ENCODE measurements around the gene TMEM190. TPM values are rescaled to one million over a fixed set of nuclear protein-coding genes. Genes with fewer than 3 reads are reported as not detected.
"Not testable (repeated sequence)": the region's sequence is repeated elsewhere in the genome, so short reads cannot be mapped to it uniquely, and the experiment has no call there.

The TMEM190 gene
- total RNA-seq, 1 experiment from 2014 or later = not detected

- H3F3A ChIP-seq (ENCODE audit: insufficient read depth, low read depth) = peaks cover 36% of the 10 kb centered on the region
- TF ChIP-seq CTCF (conservative IDR thresholded peaks at IDR 0.05) (no peak), EZH2 (IDR thresholded peaks at IDR 0.05; ENCODE audit: low read depth) (no peak)
- no peaks in the 10 kb centered on the region for H3K9me2 ChIP-seq (ENCODE audit: insufficient read depth)
- peak overlapping the region; percentile 85 for H2AFZ ChIP-seq
- peaks cover 21% of the 10 kb centered on the region for H3K36me3 ChIP-seq (ENCODE audit: low read depth)
- H3K4me3 ChIP-seq = peak overlapping the region; percentile 63
- intact Hi-C loops (cut with micrococcal nuclease; ENCODE audit: unreplicated experiment) = loop anchor here (5.0 kb wide), 1 partner anchor 241 kb away; the partner anchor contains the start of gene DNAAF3
- peak overlapping the region; percentile 84 for H3K4me2 ChIP-seq
- H3K9me3 ChIP-seq (ENCODE audit: insufficient read depth, low read depth) = no peaks in the 10 kb centered on the region
- peaks cover 21% of the 10 kb centered on the region for H3K4me1 ChIP-seq (replicated peaks; ENCODE audit: insufficient read depth)
- peaks cover 34% of the 10 kb centered on the region for H4K20me1 ChIP-seq (ENCODE audit: insufficient read depth)
- POLR2A ChIA-PET (ENCODE audit: unreplicated experiment) = interaction anchor here (0.7 kb wide), 1 partner anchor 107 kb away, joined by 3 read pairs; no protein-coding TSS in a partner anchor
- TSS peak; percentile 91 for BruUV-seq (replicated peaks)
- no peaks in the 10 kb centered on the region for H3K27me3 ChIP-seq (ENCODE audit: insufficient read depth, low read depth)
- peak overlapping the region; percentile 28; the same call in 1 of the 2 replicates for H3K27ac ChIP-seq
- no peak for DNase-seq
- CTCF ChIA-PET = no interaction called here
- H3K79me2 ChIP-seq (ENCODE audit: low read depth) = peaks cover 40% of the 10 kb centered on the region
Measured at GRCh38 chr19:55408533-55408872, 31.9 kb downstream of the TMEM190 start.

GRCh38 chr19:55409179-55409578 is 32.6 kb downstream of the TMEM190 start:
- intact Hi-C loops (cut with micrococcal nuclease; ENCODE audit: unreplicated experiment) = loop anchor here (5.0 kb wide), 1 partner anchor 242 kb away; the partner anchor contains the start of gene DNAAF3
- Histone ChIP-seq H3K79me2 (ENCODE audit: low read depth) (peaks cover 33% of the 10 kb centered on the region), H3K4me1 (replicated peaks; ENCODE audit: insufficient read depth) (peaks cover 21% of the 10 kb centered on the region), H3F3A (ENCODE audit: insufficient read depth, low read depth) (peaks cover 29% of the 10 kb centered on the region), H3K36me3 (ENCODE audit: low read depth) (peaks cover 16% of the 10 kb centered on the region), H4K20me1 (ENCODE audit: insufficient read depth) (peaks cover 27% of the 10 kb centered on the region)
- CTCF ChIA-PET; H3K9me2 ChIP-seq (ENCODE audit: insufficient read depth); H3K27ac ChIP-seq; H3K4me3 ChIP-seq; H3K27me3 ChIP-seq (ENCODE audit: insufficient read depth, low read depth); BruUV-seq (replicated peaks); POLR2A ChIA-PET (ENCODE audit: unreplicated experiment); H3K9me3 ChIP-seq (ENCODE audit: insufficient read depth, low read depth); H3K4me2 ChIP-seq; H2AFZ ChIP-seq: not testable (repeated sequence)
- DNase-seq = peak in 1 of 2 experiments; percentile 9

GRCh38 chr19:55410168-55410567 is 33.5 kb downstream of the TMEM190 start:
- H3K36me3 ChIP-seq (ENCODE audit: low read depth) = peaks cover 10% of the 10 kb centered on the region
- no peak overlapping the region for H3K27ac ChIP-seq
- intact Hi-C loops (cut with micrococcal nuclease; ENCODE audit: unreplicated experiment) = no loop called here
- H3K9me3 ChIP-seq (ENCODE audit: insufficient read depth, low read depth) = no peaks in the 10 kb centered on the region
- peaks cover 23% of the 10 kb centered on the region for H3K79me2 ChIP-seq (ENCODE audit: low read depth)
- peak in 1 of 2 experiments; percentile 1 for DNase-seq
- H3K4me2 ChIP-seq = no peak overlapping the region
- H3K9me2 ChIP-seq (ENCODE audit: insufficient read depth) = no peaks in the 10 kb centered on the region
- no peak overlapping the region for H3K4me3 ChIP-seq
- ChIA-PET POLR2A (ENCODE audit: unreplicated experiment) (interaction anchor here (0.5 kb wide), 1 partner anchor 352 kb away, joined by 4 read pairs; no protein-coding TSS in a partner anchor), CTCF (no interaction called here)
- H3K27me3 ChIP-seq (ENCODE audit: insufficient read depth, low read depth) = no peaks in the 10 kb centered on the region
- H4K20me1 ChIP-seq (ENCODE audit: insufficient read depth) = peaks cover 17% of the 10 kb centered on the region
- peaks cover 21% of the 10 kb centered on the region for H3K4me1 ChIP-seq (replicated peaks; ENCODE audit: insufficient read depth)
- no peak for TF ChIP-seq CTCF (conservative IDR thresholded peaks at IDR 0.05)
- BruUV-seq (replicated peaks) = no TSS peak
- H3F3A ChIP-seq (ENCODE audit: insufficient read depth, low read depth) = peaks cover 19% of the 10 kb centered on the region
- no peak overlapping the region for H2AFZ ChIP-seq

GRCh38 chr19:55418185-55418584 is 41.6 kb downstream of the TMEM190 start:
- H3K4me3 ChIP-seq = no peak overlapping the region
- peak; percentile 74 to 79 for DNase-seq
- H3K4me1 ChIP-seq (replicated peaks; ENCODE audit: insufficient read depth) = no peaks in the 10 kb centered on the region
- H3K27me3 ChIP-seq (ENCODE audit: insufficient read depth, low read depth) = peaks cover 33% of the 10 kb centered on the region
- TF ChIP-seq EZH2 (IDR thresholded peaks at IDR 0.05; ENCODE audit: low read depth) (no peak), CTCF (conservative IDR thresholded peaks at IDR 0.05) (peak; percentile 94)
- intact Hi-C loops (cut with micrococcal nuclease; ENCODE audit: unreplicated experiment) = loop anchor here (1.0 to 5.0 kb wide), 4 partner anchors 84 to 536 kb away; no protein-coding TSS in a partner anchor
- ChIA-PET CTCF (interaction anchor here (0.7 to 1.8 kb wide), 6 partner anchors 79 to 1152 kb away, joined by 3 to 6 read pairs (median 3); partner anchors contain the start of genes HSPBP1 and KMT5C), POLR2A (ENCODE audit: unreplicated experiment) (interaction anchor here (0.5 to 0.6 kb wide), 2 partner anchors 262 to 277 kb away, joined by 7 to 18 read pairs; no protein-coding TSS in a partner anchor)
- H3K4me2 ChIP-seq = no peak overlapping the region
- H3K79me2 ChIP-seq (ENCODE audit: low read depth) = no peaks in the 10 kb centered on the region
- no peaks in the 10 kb centered on the region for H3K9me2 ChIP-seq (ENCODE audit: insufficient read depth)
- no peaks in the 10 kb centered on the region; the same call in 1 of the 2 replicates for H4K20me1 ChIP-seq (ENCODE audit: insufficient read depth)
- H3K9me3 ChIP-seq (ENCODE audit: insufficient read depth, low read depth) = no peaks in the 10 kb centered on the region
- peaks cover 8% of the 10 kb centered on the region; the same call in 1 of the 2 replicates for H3F3A ChIP-seq (ENCODE audit: insufficient read depth, low read depth)
- BruUV-seq (replicated peaks) = no TSS peak
- no peak overlapping the region for H3K27ac ChIP-seq
- H2AFZ ChIP-seq = no peak overlapping the region
- no peaks in the 10 kb centered on the region for H3K36me3 ChIP-seq (ENCODE audit: low read depth)

All from PC-9 (cell line).